IPS-15b (cell line): Measurements from ENCODE around the gene CDIPT.
"Not testable (repeated sequence)": the region's sequence is repeated elsewhere in the genome, so short reads cannot be mapped to it uniquely, and the experiment has no call there.

ENCODE experiments used
- H3K27me3 ChIP-seq: one replicate; pipeline ENCODE4 v1.6.1; 2013; ENCODE audit warnings: low read length; ENCODE audit not compliant: control insufficient read depth, insufficient read depth
- H3K36me3 ChIP-seq: one replicate; pipeline ENCODE4 v1.6.1; 2013; ENCODE audit warnings: low read length; ENCODE audit not compliant: control insufficient read depth, insufficient read depth
- H3K4me1 ChIP-seq: one replicate; pipeline ENCODE4 v1.6.1; 2013; ENCODE audit warnings: mild to moderate bottlenecking, low read length; ENCODE audit not compliant: control insufficient read depth, insufficient read depth
- H3K4me3 ChIP-seq: one replicate; pipeline ENCODE4 v1.5.1; 2013; ENCODE audit warnings: low read depth, low read length
- H3K9ac ChIP-seq: one replicate; pipeline ENCODE4 v1.6.1; 2013; ENCODE audit warnings: low read depth, mild to moderate bottlenecking, low read length
- H3K9me3 ChIP-seq: one replicate; pipeline ENCODE4 v1.6.1; 2013; ENCODE audit warnings: mild to moderate bottlenecking, low read length; ENCODE audit not compliant: control insufficient read depth, insufficient read depth

Gene CDIPT

GRCh38 chr16:29871822-29872546 is 9.0 kb upstream of the CDIPT start:
- Histone ChIP-seq H3K36me3 (peaks cover 12% of the 10 kb centered on the region), H3K27me3 (no peaks in the 10 kb centered on the region), H3K4me3 (no peak overlapping the region), H3K9me3 (no peaks in the 10 kb centered on the region), H3K9ac (no peak overlapping the region), H3K4me1 (no peaks in the 10 kb centered on the region)

DNA sequence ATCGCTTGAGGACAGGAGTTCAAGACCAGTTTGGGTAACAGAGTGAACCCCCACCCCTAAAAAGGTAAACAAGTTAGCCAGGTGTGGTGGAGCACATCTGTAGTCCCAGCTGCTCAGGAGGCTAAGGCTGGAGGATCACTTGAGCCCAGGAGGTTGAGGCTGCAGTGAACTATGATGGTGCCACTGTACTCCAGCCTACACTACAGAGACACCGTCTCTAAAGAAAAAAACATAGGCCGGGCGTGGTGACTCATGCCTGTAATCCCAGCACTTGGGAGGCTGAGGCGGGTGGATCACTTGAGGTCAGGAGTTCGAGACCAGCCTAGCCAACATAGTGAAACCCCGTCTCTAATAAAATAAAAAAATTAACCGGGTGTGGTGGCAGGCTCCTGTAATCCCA is 6.0 kb upstream of the CDIPT start:
- H3K36me3 ChIP-seq, result peaks cover 12% of the 10 kb centered on the region
- not testable (repeated sequence) for H3K9me3 ChIP-seq, H3K4me1 ChIP-seq, H3K4me3 ChIP-seq, H3K9ac ChIP-seq, H3K27me3 ChIP-seq

DNA sequence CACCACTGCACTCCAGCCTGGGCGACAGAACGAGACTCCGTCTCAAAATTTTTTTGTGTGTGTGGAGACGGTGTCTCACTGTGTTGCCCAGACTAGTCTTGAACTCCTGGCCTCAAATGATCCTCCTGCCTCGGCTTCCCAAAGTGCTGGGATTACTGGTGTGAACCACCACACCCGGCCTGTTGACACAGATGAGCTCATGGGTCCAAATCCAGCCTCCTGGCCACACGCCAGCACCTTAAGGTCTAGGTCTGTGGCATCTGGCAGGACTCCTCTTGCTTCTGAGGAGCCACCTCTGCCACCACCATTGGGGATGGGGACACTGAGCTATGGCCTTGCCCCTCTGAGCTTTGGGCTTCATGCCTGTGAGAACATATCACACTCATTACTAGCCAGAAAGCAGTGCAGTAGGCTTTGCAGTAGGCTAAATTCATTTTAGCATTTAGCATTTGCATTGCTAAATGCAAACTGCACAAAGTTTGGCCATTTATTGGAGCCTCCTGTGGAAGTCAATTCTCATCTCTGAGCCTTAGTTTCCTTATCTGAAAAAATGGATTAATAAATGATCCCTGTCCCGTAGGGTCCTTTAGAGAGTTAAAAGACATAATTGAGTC is 5.5 kb upstream of the CDIPT start:
- no peaks in the 10 kb centered on the region for H3K27me3 ChIP-seq
- H3K36me3 ChIP-seq, result peaks cover 12% of the 10 kb centered on the region
- no peak overlapping the region for H3K9ac ChIP-seq

GRCh38 chr16:29864205-29864604 is 1.2 kb upstream of the CDIPT start:
- H3K4me1 ChIP-seq, result peaks cover 3% of the 10 kb centered on the region
- H3K9ac ChIP-seq, result no peak overlapping the region
- H3K4me3 ChIP-seq, result no peak overlapping the region
- peaks cover 13% of the 10 kb centered on the region for H3K36me3 ChIP-seq
- H3K9me3 ChIP-seq, result no peaks in the 10 kb centered on the region
- H3K27me3 ChIP-seq, result no peaks in the 10 kb centered on the region

More for the DNA sequence above, 5.5 kb upstream of the CDIPT start:
- H3K4me1 ChIP-seq, result peaks cover 3% of the 10 kb centered on the region
- no peaks in the 10 kb centered on the region for H3K9me3 ChIP-seq
- H3K4me3 ChIP-seq, result no peak overlapping the region

DNA sequence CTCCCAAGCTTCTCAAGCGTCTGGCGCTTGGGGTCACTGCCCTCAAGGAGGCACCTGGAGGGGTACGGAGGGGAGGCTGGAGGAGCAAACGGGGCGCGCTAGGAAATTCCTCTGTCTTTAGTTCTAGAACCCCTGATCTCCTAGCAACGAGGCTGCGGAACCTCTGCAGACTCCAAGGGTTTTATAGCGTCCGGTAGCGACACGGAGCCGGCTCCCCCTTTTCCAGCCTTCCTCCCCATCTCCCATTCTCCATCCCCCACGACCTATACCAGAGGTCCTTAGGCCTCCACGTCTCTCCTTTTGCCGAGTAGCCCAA is 601 bp upstream of the CDIPT start:
- peaks cover 13% of the 10 kb centered on the region for H3K36me3 ChIP-seq
- no peaks in the 10 kb centered on the region for H3K27me3 ChIP-seq
- peaks cover 3% of the 10 kb centered on the region for H3K4me1 ChIP-seq
- H3K9ac ChIP-seq, result peak overlapping the region; percentile 65
- peak overlapping the region; percentile 89 for H3K4me3 ChIP-seq
- H3K9me3 ChIP-seq, result no peaks in the 10 kb centered on the region

DNA sequence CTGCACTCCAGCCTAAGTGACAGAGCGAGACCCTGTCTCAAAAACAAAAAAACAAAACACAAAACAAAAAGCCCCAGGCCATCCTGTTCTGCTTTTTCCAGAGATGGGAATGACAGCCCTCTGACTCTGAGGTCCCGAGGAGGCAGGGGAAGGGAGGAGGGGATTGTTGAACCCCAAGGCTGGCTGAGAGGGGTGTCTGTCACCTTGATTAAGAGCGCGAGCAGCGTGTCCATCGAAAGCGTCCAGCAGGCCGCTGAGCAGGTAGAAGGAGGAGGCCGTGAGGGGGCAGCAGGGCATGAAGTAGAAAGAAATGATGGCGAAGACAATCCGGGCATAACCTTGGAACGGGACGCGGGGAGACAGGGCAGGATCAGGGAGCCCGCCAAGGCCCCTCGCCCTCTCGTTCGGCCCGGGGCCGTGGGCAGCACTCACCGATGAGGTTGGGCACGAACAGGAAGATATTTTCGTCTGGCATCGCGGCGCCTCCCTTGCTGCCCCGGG is 593 bp downstream of the CDIPT start:
- peak overlapping the region; percentile 89 for H3K4me3 ChIP-seq
- peaks cover 3% of the 10 kb centered on the region for H3K4me1 ChIP-seq
- H3K9me3 ChIP-seq, result no peaks in the 10 kb centered on the region
- H3K27me3 ChIP-seq, result no peaks in the 10 kb centered on the region
- peak overlapping the region; percentile 98 for H3K9ac ChIP-seq
- peaks cover 13% of the 10 kb centered on the region for H3K36me3 ChIP-seq

- Histone ChIP-seq H3K9me3 (no peaks in the 10 kb centered on the region), H3K4me1 (peaks cover 3% of the 10 kb centered on the region), H3K4me3 (no peak overlapping the region), H3K9ac (no peak overlapping the region), H3K27me3 (no peaks in the 10 kb centered on the region), H3K36me3 (peaks cover 13% of the 10 kb centered on the region)
Observed at GRCh38 chr16:29860218-29860617, 2.8 kb downstream of the CDIPT start.

DNA sequence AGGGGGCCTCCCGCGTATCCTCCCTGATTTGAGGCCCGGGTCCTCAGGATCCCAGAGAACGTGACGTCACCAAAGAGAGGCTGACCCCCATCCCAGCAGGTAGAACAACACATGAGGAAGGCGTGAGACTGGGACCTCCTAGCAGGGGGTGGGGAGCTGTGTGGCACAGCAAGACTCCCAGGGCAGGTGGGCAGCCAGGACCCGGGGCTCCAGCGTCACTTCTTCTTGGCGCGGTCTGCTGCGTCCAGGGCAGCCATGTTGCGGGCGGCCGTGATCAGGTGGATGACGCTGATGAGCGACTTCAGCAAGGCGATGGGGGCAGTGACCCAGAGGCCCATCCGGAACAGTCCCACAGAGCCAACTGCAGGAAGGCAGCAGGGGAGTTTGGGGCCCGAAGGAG is 4.1 kb downstream of the CDIPT start:
- H3K27me3 ChIP-seq, result no peaks in the 10 kb centered on the region
- peaks cover 13% of the 10 kb centered on the region for H3K36me3 ChIP-seq
- no peaks in the 10 kb centered on the region for H3K9me3 ChIP-seq
- no peak overlapping the region for H3K4me3 ChIP-seq
- H3K4me1 ChIP-seq, result peaks cover 3% of the 10 kb centered on the region
- no peak overlapping the region for H3K9ac ChIP-seq

GRCh38 chr16:29858149-29858849 is 4.7 kb downstream of the CDIPT start:
- no peaks in the 10 kb centered on the region for H3K4me1 ChIP-seq
- H3K9me3 ChIP-seq, result no peaks in the 10 kb centered on the region
- H3K9ac ChIP-seq, result no peak overlapping the region
- peaks cover 13% of the 10 kb centered on the region for H3K36me3 ChIP-seq
- no peaks in the 10 kb centered on the region for H3K27me3 ChIP-seq
- no peak overlapping the region for H3K4me3 ChIP-seq

DNA sequence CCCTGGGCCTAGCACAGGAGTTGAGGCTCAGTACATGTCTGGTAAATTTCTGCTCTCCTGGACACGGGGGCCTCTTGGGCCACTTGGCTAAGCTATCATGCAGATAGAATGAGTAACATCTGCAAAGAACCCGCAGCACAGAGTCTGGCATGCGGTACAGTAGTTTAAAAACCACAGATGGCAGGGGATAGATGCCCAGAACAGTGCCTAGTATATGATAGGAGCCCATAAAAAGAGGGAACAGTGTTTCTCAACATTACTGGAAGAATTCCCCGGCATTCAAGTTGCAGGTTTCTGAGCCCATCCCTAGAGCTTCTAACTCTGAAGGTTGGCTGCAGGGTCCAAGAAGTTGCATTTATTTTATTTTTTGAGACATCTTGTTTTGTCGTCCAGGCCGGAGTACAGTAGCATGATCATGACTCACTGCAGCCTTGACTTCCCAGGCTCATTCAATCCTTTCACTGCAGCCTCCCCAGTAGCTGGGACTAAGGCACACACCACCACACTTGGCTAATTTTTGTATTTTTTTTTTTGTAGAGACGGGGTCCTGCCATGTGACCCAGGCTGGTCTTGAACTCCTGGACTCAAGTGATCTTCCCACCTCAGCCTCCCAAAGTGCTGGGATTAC is 5.8 kb downstream of the CDIPT start:
- no peaks in the 10 kb centered on the region for H3K4me1 ChIP-seq
- no peak overlapping the region for H3K4me3 ChIP-seq
- no peak overlapping the region for H3K9ac ChIP-seq

GRCh38 chr16:29854520-29855100 is 8.4 kb downstream of the CDIPT start:
- Histone ChIP-seq H3K4me1 (no peaks in the 10 kb centered on the region), H3K36me3 (peaks cover 4% of the 10 kb centered on the region), H3K9me3 (no peaks in the 10 kb centered on the region), H3K27me3 (no peaks in the 10 kb centered on the region), H3K4me3 (no peak overlapping the region), H3K9ac (no peak overlapping the region)

More for the DNA sequence above, 5.8 kb downstream of the CDIPT start:
- no peaks in the 10 kb centered on the region for H3K27me3 ChIP-seq
- peaks cover 13% of the 10 kb centered on the region for H3K36me3 ChIP-seq
- no peaks in the 10 kb centered on the region for H3K9me3 ChIP-seq
